NB4 (cell line): Measurements from ENCODE around the gene TALDO1.

Experiments used
- CTCF ChIP-seq: IDR thresholded peaks from one replicate; pipeline ENCODE4 v1.5.1; 2012; ENCODE audit warnings: low read depth, low read length
- POLR2A ChIP-seq: IDR thresholded peaks from 2 replicates; pipeline ENCODE4 v1.6.1; 2011; ENCODE audit warnings: mild to moderate bottlenecking; ENCODE audit not compliant: insufficient read length; ENCODE audit errors: extremely low read depth

DNA sequence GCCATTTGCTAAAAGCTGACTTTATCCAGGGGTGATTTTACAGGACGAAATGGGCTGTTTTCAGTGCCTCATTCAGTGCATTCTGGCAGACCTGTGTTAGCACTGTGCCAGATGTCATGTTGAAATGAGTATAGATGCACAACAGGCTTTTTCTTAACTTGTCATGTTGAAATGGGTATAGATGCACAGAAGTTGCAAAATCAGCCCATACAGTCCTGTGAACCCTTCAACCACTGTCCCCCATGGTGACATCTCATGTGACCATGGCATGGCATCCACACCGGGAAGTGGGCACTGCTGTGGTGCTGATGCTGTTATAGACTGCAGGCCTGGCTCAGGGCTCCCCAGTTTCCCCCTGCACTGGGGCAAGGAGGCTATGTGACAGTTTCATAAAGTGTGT is 2.5 kb downstream of the TALDO1 start:
- TF ChIP-seq CTCF (no peak), POLR2A (no peak)
